Measurements from ENCODE around the gene SPEF2.

The SPEF2 gene

GRCh38 chr5:35617435-35618303 is at the start of gene SPEF2 (continued):
- TF ChIP-seq REPIN1 (tag by site-specific recombination; IDR thresholded peaks at IDR 0.05; ENCODE audit: low read depth) (peak; percentile 40), ZNF335 (tag by site-specific recombination; conservative IDR thresholded peaks at IDR 0.05) (peak; percentile 93), ZNF394 (tag by site-specific recombination; IDR thresholded peaks at IDR 0.05; ENCODE audit: borderline replicate concordance) (peak; percentile 59; the same call in 1 of the 2 replicates), ZNF133 (tag by site-specific recombination; IDR thresholded peaks at IDR 0.05) (0 out of 2 replicates have a peak, but pooled peaks have one; percentile 35), KLF17 (tag by site-specific recombination; IDR thresholded peaks at IDR 0.05) (peak; percentile 83), ZSCAN5A (tag by site-specific recombination; IDR thresholded peaks at IDR 0.05) (peak; percentile 89; the same call in 1 of the 2 replicates), ZNF664 (tag by site-specific recombination; IDR thresholded peaks at IDR 0.05) (no peak), ZNF747 (tag by site-specific recombination; IDR thresholded peaks at IDR 0.05) (no peak), ZBTB48 (tag by site-specific recombination; IDR thresholded peaks at IDR 0.05) (peak; percentile 100), INSM2 (tag by site-specific recombination; IDR thresholded peaks at IDR 0.05) (0 out of 2 replicates have a peak, but pooled peaks have one; percentile 18), ZNF266 (tag by site-specific recombination; IDR thresholded peaks at IDR 0.05; ENCODE audit: low read depth) (no peak), ZSCAN4 (tag by site-specific recombination; IDR thresholded peaks at IDR 0.05) (no peak), ZNF658 (tag by site-specific recombination; IDR thresholded peaks at IDR 0.05) (no peak), SETDB1 (IDR thresholded peaks at IDR 0.05; ENCODE audit: insufficient read length, low read length) (peak; percentile 8), ZNF214 (tag by site-specific recombination; IDR thresholded peaks at IDR 0.05; ENCODE audit: borderline replicate concordance) (no peak), ZBTB7A (tag by site-specific recombination; IDR thresholded peaks at IDR 0.05; ENCODE audit: low read depth) (peak; percentile 57; the same call in 1 of the 2 replicates), ZNF571 (tag by site-specific recombination; IDR thresholded peaks at IDR 0.05) (no peak), MEIS1 (CRISPR knock-in tag; IDR thresholded peaks at IDR 0.05; ENCODE audit: borderline replicate concordance) (no peak), ZNF423 (tag by site-specific recombination; IDR thresholded peaks at IDR 0.05) (peak; percentile 68; the same call in 1 of the 2 replicates), CTCF (tag by site-specific recombination; IDR thresholded peaks at IDR 0.05) (peak; percentile 99), ZNF501 (tag by site-specific recombination; IDR thresholded peaks at IDR 0.05) (peak; percentile 93), ZNF366 (tag by site-specific recombination; conservative IDR thresholded peaks at IDR 0.05) (peak; percentile 57), KLF9 (tag by site-specific recombination; IDR thresholded peaks at IDR 0.05; ENCODE audit: low read depth) (0 out of 2 replicates have a peak, but pooled peaks have one; percentile 53), ZBTB21 (tag by site-specific recombination; IDR thresholded peaks at IDR 0.05) (peak; percentile 52; the same call in 1 of the 2 replicates), ZNF398 (tag by site-specific recombination; IDR thresholded peaks at IDR 0.05) (peak; percentile 45; the same call in 1 of the 2 replicates), ZBTB20 (tag by site-specific recombination; IDR thresholded peaks at IDR 0.05) (peak; percentile 68), SP7 (tag by site-specific recombination; IDR thresholded peaks at IDR 0.05) (peak; percentile 89), KLF7 (tag by site-specific recombination; IDR thresholded peaks at IDR 0.05; ENCODE audit: borderline replicate concordance) (0 out of 2 replicates have a peak, but pooled peaks have one; percentile 33), ZSCAN30 (tag by site-specific recombination; IDR thresholded peaks at IDR 0.05) (no peak; the same call in 1 of the 2 replicates), ZFP3 (tag by site-specific recombination; IDR thresholded peaks at IDR 0.05; ENCODE audit: low read depth) (no peak)

Data from HEK293 (cell line).